Pons (tissue), 1 donor: ENCODE results near the gene PPFIA1.

ENCODE experiments used
- DNase-seq: peaks from one replicate; pipeline ENCODE4 v3.0.0-alpha.2; 2016; ENCODE audit warnings: low spot score

The PPFIA1 gene

DNA sequence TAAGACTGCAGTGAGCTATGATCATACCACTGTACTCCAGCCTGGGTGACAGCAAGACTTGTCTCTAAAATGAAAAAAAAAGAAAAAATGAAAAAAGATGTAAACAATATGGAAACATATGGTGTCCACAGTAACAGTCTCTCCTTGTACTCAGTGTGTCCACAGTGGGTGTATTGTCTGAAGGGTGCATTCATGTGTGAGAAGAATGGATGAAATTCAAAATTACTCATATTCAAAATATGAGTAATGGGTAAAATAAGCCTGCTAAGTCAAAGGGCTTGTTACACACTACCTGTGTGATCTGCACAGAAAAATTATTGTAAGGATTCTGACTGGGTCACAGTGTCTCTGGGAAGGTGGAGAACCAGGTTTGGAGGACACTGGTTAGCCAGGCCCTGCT lies 26.9 kb downstream of the PPFIA1 start:
- no peak for DNase-seq

DNA sequence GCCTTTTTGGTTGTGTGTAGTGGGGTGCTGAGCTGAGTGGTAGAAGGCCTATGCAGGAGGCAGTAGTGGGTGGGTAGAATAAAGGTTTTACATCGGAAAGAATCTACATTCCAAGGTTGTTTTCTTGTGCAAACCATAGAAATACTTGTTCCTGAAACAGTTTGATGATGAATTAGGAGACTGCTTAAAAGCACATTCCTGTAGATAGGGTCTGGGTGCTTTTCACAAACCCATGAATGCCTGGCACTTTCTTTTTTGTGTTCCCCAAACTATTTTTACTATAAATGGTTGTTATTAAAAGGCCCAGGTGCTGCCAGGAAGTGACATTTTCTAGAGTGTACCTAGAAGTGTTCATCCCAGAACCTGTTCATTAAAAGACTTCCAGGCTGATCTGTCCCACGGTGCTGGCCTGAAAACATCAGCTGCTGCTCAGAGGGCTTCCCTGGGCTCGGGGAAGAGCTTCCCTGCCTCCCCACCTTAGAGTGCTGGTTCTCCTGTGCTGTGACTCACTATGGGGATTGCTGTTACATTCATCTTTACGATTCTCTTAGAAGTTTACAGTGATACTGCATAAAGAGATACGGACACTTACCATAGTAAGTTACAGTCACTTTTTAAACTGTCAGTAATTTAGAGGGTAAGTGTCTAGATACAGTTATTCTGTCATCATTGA lies 27.9 kb downstream of the PPFIA1 start:
- DNase-seq, result no peak

DNA sequence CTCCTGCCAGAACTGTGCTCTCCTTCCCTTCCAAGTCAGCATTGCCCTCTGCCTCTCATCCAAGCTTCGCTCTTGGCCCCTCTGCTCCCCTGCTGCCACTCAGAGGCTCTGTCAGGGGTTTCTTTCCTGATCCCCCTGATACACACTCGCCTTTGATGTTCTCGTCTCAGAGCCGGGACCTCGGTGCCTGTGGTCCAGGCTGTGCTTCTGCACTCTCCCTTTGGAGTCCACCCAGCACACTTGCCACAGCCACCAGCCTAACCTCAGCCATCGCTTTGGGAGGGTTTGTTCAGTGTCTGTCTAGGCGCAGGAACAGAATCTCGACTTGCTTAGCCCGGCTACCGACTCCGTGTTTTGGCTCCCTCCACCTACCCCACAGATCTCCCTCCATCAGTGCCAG lies 29.1 kb downstream of the PPFIA1 start:
- no peak for DNase-seq

DNA sequence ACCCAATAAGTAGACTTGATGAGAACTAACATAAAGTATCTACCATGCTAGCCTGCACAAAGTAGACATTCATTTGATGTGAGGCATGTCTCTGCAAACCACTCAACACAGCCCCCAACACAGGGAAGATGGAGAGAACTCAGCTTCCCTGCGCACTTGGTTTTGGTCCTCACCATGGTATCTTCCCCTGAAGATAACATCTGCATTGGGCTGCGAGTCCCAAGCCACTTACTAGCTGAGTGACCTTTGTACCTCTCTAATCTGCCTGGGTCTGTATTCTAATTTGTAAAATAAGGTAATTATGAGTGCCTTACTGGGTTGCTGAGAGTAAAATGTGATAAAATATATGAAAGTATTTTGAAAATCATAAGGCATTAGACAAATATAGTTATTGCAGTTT lies 30.7 kb downstream of the PPFIA1 start:
- DNase-seq, result no peak

DNA sequence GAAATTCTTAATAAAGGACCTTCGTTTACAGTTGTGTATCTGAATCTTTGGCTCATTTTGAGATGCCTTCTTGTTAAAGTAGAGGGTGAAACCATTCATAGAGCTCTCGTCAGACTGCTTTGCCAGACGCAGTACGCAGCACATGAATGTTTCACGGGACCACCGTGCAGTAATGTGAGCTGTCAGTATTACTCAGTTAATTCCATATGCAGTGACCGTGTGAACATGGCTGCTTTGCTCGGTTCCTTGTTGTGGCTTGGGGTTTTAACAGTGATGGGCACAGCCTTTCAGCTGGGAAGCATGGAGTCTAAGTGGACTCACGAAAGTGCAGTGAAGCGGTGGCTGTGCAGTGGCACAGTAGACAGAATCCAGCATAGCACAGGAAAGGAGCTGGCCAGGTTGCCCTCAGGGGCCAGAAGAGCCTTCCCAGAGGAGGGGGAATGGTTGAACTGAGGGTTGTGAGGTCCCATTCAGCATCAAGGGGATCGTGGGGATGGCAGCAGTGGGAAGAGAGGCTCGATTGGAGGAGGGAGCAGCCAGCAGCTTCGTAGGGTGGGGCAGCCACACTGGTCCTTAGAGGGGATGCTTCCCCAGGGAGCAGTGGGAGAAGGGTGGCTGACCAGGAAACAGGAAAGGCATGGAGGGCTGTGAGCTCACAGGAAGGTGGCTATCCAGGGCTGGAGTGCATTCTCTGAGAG lies 31.4 kb downstream of the PPFIA1 start:
- no peak for DNase-seq

DNA sequence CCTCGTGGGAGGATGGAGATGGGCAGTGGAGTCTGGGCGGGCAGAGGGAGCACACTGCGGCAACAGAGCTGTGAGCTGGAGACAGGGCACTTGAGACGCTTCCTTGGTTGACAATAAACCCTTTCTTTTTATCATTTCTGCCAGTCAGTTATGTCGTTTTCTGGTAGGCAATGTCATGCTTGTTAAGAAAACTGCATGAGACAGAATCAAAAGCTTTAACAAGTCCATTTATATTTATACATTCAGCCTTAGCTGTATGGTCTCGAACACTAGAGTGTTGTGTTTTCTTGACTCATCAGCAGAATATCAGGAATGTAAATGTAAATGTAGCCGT lies 31.9 kb downstream of the PPFIA1 start:
- DNase-seq, result no peak

DNA sequence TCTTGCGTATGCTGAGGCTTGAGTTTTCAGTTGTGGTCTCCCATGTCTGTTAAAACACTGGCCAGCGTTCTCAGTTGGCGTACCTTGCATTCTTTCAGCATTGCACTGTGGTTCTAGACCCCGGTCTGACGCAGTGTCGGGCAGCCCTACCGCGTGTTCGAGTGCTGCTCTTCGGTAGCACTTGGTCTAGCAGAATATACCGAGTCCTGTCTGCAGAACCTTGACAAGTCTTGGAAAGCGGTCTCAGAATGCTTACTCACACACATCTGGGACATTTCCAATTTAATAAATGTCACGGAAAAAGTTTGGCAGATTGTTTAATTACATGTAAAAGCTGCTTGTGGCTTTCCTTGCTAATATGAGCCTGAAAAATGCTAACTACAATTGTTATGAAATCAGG lies 32.6 kb downstream of the PPFIA1 start:
- no peak for DNase-seq

DNA sequence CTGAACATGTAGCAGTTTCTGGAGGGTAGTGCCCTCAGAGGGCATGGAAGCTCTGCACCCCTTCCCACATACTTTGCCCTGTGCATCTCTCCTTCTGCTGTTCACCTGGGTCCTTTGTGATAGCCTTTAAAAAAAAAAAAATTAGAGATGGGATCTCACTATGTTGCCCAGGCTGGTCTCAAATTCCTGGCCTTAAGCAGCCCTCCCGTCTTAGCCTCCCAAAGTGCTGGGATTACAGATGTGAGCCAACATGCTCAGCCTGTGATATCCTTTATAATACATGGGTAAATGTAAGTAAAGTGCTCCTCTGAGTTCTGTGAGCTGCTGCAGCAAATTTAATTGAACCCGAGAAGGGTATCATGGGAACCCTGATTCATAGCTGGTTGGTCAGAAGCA lies 33.7 kb downstream of the PPFIA1 start:
- DNase-seq, result no peak

DNA sequence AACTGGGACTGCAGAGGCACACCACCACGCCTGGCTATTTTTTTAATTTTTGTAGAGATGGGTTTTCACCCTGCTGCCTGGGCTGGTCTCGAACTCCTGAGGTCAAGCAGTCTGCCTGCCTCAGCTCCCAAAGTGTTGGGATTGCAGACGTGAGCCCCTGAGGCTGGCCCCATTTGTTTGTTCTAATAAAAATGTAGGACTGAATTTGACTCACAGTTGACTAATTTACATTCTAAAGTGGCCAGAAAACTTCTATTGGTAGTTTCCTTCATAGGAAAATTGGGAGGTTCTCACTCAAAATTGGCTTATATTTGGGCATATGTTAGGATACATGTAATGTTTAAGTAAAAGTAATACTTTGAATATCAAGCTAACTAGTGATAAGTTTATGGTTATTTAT lies 35.0 kb downstream of the PPFIA1 start:
- no peak for DNase-seq

DNA sequence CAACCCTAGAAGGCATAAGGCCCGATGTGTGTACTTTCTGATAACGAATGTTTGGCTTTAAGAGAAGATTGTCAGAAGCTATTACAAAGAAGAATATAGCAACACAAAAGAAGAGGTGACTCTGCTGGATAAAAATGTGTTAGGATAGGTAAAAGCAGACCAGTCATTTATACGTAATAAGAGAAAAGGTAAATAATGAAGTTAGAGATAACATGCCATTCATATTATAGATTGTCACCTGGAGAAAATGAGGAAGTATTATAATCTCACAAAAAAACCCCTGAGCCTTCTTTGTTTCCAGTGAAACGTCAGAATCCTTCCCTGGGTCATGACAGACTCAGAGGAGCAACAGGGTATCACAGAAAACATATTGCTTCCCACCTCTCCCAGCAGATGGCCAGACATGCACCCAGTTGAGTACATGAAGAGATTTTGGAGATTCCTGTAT lies 36.1 kb downstream of the PPFIA1 start:
- no peak for DNase-seq

DNA sequence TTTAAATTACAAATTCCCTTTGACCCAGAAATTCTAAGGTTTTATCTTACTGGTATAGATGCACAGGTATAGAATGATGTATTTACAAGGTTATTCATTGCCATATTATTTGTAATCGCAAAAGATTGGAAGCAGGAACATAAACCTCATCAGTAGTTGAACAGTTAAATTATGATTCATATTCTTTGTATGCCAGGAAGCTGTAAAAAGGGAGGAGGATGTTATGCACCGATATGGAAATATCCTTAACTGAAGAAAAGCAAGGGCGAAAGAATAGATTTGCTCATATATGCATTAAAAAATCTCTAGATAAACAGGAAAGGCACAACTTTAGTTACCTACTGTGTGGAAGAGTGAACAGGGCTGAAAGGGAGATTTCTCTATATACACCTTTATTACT lies 36.7 kb downstream of the PPFIA1 start:
- no peak for DNase-seq

DNA sequence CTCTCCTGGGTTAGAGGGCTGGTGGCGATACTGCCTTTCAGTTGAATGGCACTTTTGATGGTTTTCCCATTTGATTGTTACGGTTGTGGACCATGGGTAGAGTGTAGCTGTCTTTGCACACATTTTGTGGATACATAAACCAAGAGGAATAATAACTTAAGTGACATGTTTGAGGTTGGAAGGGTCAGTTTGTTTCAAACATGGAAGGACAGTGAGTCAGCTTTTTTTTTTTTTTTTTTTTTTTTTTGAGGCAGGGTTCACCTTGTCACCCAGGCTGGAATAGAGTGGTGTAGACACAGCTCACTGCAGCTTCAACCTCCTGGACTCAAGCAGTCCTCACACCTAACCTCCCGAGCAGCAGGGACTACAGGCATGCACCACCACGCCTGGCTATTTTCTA lies 41.1 kb downstream of the PPFIA1 start:
- no peak for DNase-seq

DNA sequence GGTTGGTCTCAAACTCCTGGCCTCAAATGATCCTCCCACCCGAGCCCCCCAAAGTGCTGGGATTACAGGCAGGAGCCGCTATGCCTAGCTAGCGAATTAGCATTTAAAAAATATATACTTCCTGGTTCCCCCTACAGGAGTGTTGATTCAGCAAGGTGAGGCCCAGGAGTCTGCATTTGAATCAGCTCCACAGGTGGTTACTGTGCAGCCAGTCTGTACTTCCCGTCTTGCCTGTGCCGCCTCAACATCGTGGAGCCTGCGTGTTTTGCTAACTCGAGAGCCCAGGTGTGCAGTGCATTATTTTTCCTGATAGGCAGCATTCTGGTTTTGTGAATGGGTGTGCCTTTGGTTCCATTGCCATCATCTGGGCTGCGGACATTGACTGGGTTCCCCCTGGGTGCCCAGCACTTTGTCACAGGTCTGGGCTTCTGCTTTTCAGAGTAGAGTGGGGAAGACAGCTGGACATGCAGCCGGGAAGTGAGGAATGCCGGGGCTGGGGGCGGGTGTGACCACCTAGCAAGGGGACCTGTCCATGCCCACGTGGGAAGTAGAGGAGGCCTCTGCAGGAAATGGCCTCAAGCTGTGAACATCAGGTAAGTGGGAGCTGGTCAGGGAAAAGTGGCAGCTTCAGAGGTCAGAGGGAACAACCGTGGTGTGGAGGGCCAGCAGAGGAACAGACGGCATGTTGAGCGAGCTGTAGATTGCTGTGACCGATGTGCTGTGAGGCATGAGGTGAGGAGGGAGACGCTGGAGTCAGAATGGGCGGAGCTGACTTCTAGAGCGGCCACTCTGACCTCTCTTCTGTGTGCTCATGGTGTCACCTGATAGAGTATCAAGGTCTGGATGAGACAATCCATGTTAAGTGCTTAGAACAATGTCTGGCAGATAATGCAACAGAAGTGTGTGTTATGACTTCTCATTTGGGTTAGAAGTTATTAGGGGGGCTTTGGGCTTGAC lies 42.2 kb downstream of the PPFIA1 start:
- DNase-seq, result no peak

DNA sequence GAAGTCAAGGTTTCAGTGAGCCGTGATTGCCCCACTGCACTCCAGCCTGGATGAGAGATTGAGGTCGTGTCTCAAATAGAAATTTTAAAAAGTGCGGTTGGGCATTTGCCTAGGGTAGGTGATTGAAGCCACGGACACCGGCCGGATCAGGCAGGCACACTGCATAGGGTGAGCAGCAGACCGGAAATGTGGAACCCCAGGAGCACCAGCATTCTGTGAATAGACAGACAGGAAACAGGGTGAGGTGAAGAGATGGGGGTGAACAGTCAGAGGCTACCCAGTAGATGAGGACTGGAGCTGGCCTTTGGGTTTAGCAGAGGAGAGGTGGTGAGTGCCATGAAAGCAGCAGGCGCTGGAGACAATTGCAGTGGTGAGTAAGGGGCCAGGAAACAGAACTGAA lies 43.5 kb downstream of the PPFIA1 start:
- no peak for DNase-seq

DNA sequence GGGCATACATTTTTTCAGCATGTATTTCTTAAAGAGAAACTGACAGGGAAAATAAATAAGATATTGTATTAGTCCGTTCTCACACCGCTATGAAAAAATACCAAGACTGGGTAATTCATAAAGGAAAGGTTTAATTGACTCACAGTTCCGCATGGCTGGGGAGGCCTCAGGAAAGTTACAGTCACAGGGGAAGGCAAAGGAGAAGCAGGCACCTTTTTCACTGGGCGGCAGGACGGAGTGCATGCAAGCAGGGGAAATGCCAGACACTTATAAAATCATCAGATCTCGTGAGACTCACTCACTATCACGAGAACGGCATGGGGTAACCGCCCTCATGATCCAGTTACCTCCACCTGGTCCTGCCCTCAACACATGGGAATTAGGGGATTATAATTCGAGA lies 44.2 kb downstream of the PPFIA1 start:
- no peak for DNase-seq

DNA sequence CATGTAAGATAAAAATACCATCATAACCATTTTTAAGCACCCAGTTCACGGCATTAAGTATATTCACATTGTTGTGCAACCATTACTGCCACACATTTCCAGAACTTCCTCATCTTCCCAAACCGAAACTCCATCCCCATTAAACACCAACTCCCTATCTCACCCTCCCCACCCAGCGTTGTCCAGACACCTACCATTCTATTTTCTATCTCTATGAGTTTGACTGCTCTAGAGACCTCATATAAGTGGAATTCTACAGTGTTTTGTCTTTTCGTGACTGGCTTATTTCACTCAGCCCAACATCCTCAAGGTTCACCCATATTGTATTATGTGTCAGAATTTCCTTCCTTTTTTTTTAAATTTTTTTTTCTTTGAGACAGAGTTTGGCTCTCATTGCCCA lies 45.2 kb downstream of the PPFIA1 start:
- peak; percentile 50 for DNase-seq

DNA sequence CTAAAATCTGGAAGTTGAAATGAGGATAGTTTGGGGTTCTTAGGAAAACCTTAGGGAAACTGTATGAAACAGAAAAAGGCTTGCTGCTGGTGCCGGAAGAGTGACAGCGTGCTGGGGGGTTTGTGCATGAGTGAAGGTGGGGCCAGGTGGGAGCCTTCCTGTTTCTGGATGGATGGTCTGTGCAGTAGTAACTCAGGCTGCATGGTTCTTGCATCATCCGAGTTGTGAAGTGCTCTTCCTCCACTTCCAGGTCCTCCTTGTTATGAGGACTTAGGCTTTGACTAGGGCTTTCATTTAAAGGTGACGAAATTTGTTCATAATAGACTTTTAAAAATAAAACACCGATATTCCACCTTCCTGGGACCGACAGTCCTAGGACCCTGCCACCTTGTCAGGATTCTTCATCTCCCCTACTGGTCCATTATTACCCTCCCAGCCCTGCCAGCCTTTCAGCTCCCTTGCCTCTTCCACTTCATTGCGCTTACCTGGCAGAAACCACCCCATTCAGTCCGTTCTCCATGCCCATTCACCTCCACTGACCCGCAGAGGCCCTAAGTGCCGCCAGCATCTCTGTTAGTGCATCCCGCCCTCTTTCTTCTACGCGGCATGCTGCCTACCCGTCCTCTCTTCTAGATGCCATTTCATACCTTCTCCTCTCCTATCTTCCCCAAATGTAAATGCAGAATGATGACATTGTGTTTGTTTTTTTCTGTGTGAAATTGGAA lies 47.3 kb downstream of the PPFIA1 start:
- no peak for DNase-seq

DNA sequence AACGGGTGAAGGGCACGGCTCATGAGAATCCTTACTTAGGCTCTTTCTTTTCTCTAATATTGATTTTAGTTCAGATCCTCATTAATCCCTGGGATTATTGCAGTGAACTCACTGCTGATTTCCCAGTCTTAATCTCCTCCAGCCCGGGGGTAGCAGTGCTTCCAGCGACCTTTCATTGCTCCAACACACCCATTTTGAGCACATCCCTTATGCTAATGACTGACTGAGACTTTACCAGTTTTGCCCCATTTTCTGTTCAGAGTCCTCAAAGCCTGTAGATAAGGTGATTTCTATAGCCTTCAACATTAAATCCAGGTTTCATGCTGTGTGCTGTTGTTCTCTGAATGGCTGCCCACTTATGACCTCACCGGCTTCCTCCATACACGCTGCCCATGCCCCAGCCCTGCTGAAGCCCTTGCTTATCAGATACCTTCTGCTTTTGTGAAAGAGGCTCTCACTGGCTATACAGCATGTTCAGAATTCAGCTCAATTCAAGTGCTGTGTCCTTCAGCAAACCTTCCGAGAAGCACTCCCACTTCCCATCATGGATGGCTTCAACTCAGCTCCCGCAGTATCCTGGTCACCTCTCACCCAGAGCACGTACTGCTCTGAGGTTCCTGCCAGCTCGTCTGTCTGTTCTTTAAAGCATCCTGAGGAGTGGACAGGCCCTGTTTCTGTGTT lies 49.0 kb downstream of the PPFIA1 start:
- DNase-seq, result no peak

DNA sequence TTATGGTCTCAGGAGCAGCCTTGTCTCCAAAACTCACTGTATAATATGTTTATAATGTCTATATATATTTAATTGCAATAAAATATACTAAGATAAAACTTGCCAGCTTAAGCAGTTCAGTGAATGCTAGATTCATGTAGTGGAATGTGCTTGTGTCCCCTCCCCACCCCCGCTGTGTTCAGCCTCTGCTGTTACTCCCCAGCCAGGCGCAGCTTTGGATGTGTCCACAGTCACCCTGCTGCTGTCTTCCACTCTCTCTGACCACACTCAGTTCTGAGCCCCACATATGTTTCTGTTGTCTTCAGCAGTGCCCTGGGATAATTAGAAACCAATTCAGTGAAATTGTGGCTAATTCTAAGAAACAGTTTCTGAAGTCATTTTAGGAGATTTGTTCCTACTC lies 52.2 kb downstream of the PPFIA1 start:
- no peak for DNase-seq

DNA sequence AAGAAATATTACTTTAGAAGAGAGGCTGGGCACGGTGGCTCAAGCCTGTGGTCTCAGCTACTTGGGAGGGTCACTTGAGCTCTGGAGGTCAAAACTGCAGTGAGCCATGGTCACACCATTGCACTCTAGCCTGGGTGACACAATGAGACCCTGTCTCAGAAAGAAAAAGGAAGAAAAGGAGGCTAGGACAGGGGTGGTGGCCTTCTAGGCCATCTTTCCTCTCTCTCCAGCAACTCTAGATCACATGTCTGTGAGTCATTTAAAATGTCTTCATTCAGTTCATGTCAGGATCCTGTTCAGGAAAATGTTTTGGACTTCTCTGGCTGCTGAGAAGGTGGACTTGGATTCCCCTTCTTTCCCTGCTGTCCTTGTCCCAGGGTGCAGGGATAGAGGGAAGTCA lies 53.3 kb downstream of the PPFIA1 start:
- DNase-seq, result peak; percentile 26

DNA sequence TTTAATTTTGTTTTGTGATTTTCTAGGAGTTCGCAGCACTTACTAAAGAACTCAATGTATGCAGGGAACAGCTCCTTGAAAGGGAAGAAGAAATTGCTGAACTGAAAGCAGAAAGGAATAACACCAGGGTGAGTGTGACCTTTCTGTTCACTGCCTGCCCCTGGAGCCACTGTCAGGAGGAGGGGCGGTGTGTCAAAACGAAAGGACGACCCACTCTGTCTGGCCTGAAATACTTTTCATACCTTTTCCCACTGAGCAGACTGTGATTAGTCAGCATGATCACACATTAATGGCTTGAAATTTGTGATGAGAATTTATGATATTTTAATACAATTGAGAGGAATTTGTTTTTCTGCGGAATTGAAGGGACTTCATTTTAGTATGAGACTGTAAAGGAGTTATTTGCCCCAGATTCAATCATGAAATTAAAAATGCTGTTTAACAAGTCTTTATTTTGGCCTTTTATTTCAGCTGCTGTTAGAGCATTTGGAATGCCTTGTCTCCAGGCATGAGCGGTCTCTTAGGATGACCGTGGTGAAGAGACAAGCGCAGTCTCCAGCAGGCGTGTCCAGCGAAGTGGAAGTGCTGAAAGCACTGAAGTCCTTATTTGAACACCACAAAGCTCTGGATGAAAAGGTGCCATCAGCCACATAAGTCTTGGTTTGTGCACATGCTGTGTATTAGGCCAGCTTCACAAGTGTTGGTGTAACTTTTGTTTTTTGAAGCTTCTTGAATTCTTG lies 54.1 kb downstream of the PPFIA1 start:
- peak; percentile 29 for DNase-seq
